Measurements from ENCODE around the gene GARIN1A. TPM values are rescaled to one million over a fixed set of nuclear protein-coding genes. Genes with fewer than 3 reads are reported as not detected.

Gene GARIN1A
- total and polyA plus RNA-seq, 2 of the 8 experiments (the other 6 are each of a cell fraction or from before 2014, with no cell fraction given), result 0.34 TPM; not detected in 1

DNA sequence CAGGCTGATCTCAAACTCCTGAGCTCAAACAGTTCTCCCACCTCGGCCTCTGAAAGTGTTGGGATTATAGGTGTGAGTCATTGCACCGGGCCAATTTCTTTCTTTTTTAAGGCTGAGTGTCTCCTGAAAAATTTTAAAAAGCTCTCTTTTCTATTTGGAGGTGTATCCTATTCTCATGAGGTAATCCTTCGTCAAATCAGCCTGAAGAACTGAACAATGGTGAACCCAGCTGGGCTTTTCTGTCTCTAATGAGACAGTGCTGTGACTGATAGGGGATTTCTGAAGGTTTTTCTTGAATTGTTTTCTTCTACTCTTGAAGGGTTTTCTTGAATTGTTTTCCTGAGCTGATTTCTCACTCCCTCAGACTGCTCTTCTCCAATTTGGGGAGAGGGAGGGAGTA lies 36.1 kb downstream of the GARIN1A start (continued):
- TF ChIP-seq, protein P1, sequence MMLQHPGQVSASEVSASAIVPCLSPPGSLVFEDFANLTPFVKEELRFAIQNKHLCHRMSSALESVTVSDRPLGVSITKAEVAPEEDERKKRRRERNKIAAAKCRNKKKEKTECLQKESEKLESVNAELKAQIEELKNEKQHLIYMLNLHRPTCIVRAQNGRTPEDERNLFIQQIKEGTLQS (IDR thresholded peaks at IDR 0.05; ENCODE audit: insufficient read depth, low read depth, low read length), result no peak
- no peak for TF ChIP-seq POLR2A (IDR thresholded peaks at IDR 0.05; ENCODE audit: control extremely low read depth in 1 of 2, low read depth in 2 of 2, low read length in 2 of 2)
- no peak for TF ChIP-seq CBX8 (IDR thresholded peaks at IDR 0.05; ENCODE audit: borderline replicate concordance, low read depth, low read length)

All from H1 (cell line).